BE2C (cell line): ENCODE measurements around the gene PUS10.

Source experiments
- DNase-seq: peaks from one replicate; pipeline ENCODE4 v3.0.0-alpha.2; 2020
- H3K27me3 ChIP-seq: fragments of 250-450 bp; sonication (Bioruptor Pico); 2 replicates; pipeline ENCODE4 v1.5.1; 2020; ENCODE audit warnings: mild to moderate bottlenecking
- H3K36me3 ChIP-seq: fragments of 250-450 bp; sonication (Bioruptor Pico); 2 replicates; pipeline ENCODE4 v1.5.1; 2020; ENCODE audit warnings: mild to moderate bottlenecking
- H3K4me1 ChIP-seq: fragments of 250-450 bp; sonication (Bioruptor Pico); 2 replicates; pipeline ENCODE4 v1.5.1; 2020
- H3K4me3 ChIP-seq: 2 replicates; pipeline ENCODE4 v1.5.1; 2011; ENCODE audit warnings: low read depth, low read length
- H3K9me3 ChIP-seq: fragments of 250-450 bp; sonication (Bioruptor Pico); 2 replicates; pipeline ENCODE4 v1.5.1; 2020
- CTCF ChIP-seq: IDR thresholded peaks from 2 replicates; pipeline ENCODE4 v1.5.1; 2012; ENCODE audit warnings: mild to moderate bottlenecking, low read depth, low read length

PUS10 gene

DNA sequence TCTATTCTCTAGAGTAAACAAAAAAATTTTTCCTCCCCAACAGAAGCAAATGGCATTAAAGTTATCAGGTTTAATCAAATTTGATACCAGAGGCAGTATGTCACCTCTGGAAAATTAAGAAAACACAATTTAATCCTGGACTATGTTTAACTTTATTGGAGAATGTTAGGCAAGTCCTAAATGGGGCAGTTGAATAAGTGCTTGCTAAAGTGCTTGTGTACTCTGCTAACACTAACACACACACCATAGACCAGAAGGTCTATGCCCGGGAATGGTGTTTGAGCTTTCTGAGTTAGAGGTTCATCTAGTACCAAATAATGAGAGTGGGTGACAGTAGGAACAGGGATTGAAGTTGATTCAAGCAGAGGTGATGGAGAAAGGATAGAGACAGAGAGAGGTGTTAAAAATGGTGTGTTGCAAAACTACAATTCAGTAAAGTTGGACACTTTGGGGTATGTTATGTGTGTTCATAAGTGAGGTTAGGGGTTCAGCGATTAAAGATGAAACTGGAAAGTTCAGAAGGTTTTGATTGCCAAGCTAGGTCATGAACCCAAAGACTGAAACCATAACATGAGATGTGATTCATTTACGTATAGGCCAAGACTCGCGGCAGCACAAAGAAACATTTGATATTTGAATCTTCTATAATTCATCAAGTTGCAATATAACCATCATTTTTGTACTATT is 41.0 kb downstream of the PUS10 start:
- DNase-seq, result no peak
- H3K4me1 ChIP-seq, result no peaks in the 10 kb centered on the region
- TF ChIP-seq CTCF, result no peak
- no peaks in the 10 kb centered on the region for H3K9me3 ChIP-seq
- no peaks in the 10 kb centered on the region for H3K36me3 ChIP-seq
- no peak overlapping the region for H3K4me3 ChIP-seq
- H3K27me3 ChIP-seq, result no peaks in the 10 kb centered on the region

GRCh38 chr2:60976256-60976850 is 41.7 kb downstream of the PUS10 start:
- TF ChIP-seq CTCF, result no peak
- H3K9me3 ChIP-seq, result no peaks in the 10 kb centered on the region
- H3K4me3 ChIP-seq, result no peak overlapping the region

GRCh38 chr2:60974652-60975051 is 43.4 kb downstream of the PUS10 start:
- Histone ChIP-seq H3K4me3 (no peak overlapping the region), H3K9me3 (no peaks in the 10 kb centered on the region), H3K36me3 (no peaks in the 10 kb centered on the region), H3K4me1 (no peaks in the 10 kb centered on the region), H3K27me3 (no peaks in the 10 kb centered on the region)
- no peak for DNase-seq
- no peak for TF ChIP-seq CTCF

More at GRCh38 chr2:60976256-60976850, 41.7 kb downstream of the PUS10 start:
- H3K4me1 ChIP-seq, result no peaks in the 10 kb centered on the region
- no peak for DNase-seq
- H3K36me3 ChIP-seq, result no peaks in the 10 kb centered on the region
- no peaks in the 10 kb centered on the region for H3K27me3 ChIP-seq

GRCh38 chr2:60973705-60974104 is 44.4 kb downstream of the PUS10 start:
- H3K36me3 ChIP-seq, result no peaks in the 10 kb centered on the region
- H3K4me3 ChIP-seq, result no peak overlapping the region
- H3K4me1 ChIP-seq, result no peaks in the 10 kb centered on the region
- no peaks in the 10 kb centered on the region for H3K27me3 ChIP-seq
- no peak for DNase-seq
- H3K9me3 ChIP-seq, result no peaks in the 10 kb centered on the region
- no peak for TF ChIP-seq CTCF

GRCh38 chr2:60972889-60973656 is 45.0 kb downstream of the PUS10 start:
- H3K27me3 ChIP-seq, result no peaks in the 10 kb centered on the region
- H3K4me1 ChIP-seq, result no peaks in the 10 kb centered on the region
- no peak for TF ChIP-seq CTCF
- H3K4me3 ChIP-seq, result no peak overlapping the region
- H3K9me3 ChIP-seq, result no peaks in the 10 kb centered on the region
- no peak for DNase-seq
- H3K36me3 ChIP-seq, result no peaks in the 10 kb centered on the region
